IPS-11a (cell line): ENCODE data around the gene GOLPH3L.
A peak's percentile ranks its signal among the peaks of the same experiment; 100 is the strongest.
"Not testable (repeated sequence)": the region's sequence is repeated elsewhere in the genome, so short reads cannot be mapped to it uniquely, and the experiment has no call there.

Source experiments
- H3K4me3 ChIP-seq: one replicate; pipeline ENCODE4 v1.5.1; 2013; ENCODE audit warnings: low read depth, low read length, control low read depth

Gene GOLPH3L

DNA sequence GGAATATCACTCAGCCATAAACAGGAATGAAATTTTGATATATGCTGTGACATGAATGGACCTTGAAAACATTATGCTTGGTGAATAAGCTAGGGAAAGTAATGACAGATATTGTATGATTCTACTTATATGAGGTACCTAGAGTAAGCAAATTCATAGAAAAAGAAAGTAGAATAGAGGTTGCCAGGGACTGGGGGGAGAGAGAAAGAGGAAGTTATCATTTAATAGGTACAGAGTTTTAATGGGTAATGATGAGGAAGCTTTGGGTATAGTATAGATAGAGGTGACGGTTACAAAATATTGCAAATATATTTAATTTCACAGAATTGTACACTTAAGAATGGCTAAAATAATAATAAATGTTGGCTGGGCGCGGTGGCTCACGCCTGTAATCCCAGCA, 36.4 kb downstream of the GOLPH3L start:
- no peak overlapping the region for H3K4me3 ChIP-seq

DNA sequence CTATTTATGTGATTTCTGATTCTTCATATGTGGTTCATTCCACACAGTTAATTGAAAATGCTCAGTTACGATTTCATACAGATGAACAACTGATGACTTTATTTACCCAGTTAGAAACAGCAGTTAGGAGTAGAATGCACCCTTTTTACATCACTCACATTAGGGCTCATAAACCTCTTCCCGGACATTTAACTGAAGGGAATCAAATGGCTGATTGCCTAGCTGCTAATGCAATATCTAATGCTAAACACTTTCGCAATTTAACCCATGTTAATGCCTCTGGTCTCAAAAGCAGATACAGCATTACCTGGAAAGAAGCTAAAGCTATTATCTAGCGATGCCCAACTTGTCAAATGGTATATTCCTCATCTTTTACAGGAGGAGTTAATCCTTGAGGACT, 39.9 kb downstream of the GOLPH3L start:
- not testable (repeated sequence) for H3K4me3 ChIP-seq

DNA sequence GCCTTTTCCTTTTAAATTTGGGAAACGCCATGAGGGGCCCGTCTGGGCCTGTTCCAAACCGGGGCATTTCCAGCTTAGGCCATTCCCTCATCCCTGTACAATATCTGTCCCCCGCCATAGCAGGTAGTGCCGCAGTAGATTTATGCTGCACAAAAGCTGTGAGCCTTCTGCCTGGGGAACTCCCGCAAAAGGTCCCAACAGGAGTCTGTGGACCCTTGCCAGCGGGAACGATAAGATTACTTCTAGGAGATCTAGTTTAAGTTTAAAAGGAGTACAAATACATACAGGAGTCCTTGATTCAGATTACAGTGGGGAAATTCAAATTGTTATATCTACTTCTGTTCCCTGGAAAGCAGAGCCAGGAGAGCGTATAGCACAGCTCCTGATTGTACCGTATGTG, 42.3 kb downstream of the GOLPH3L start:
- H3K4me3 ChIP-seq: not testable (repeated sequence)

DNA sequence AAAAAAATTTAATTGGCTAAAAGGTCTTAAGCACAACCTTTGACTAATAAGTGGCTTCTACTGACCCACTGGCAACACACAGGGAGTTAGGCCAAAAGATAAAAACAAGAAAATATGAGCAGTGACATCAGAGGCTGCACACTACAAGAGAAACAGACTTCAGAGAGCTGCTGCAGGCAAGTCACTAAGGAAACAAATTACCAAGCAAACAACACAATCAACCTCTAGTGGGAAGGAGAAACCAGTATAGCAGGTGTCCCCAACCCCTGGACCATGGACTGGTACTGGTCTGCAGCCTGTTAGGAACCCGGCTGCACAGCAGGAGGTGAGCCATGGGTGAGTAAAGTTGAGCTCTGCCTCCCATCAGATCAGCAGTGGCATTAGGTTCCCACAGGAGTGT, 46.8 kb downstream of the GOLPH3L start:
- H3K4me3 ChIP-seq: no peak overlapping the region

DNA sequence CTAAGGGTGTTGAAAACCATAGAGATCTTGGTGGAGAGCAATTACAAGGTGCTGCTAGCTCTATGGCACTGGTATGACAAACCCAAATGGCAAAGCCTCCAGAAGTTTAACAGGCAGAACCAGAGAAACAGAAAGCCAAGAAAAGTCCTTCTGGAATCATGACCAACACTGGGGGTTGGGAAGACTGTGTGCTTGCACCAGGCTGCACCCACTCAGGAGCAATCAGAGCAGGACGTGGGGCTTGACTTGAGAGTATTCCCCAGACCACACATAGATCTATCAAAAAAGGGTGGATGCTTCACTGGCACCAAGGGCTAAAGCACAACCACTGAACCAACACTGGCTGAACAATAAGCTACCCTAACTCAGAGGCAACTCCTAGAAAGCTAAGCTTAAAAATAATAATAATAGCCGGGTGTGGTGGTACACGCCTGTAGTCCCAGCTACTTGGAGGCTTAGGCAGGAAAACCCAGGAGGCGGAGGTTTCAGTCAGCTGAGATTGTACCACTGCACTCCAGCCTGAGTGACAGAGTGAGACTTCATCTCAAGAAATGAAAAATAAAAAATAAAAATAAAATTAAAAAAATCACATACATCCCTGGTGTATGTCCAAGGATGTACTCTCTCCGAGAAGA, 47.4 kb downstream of the GOLPH3L start:
- no peak overlapping the region for H3K4me3 ChIP-seq

DNA sequence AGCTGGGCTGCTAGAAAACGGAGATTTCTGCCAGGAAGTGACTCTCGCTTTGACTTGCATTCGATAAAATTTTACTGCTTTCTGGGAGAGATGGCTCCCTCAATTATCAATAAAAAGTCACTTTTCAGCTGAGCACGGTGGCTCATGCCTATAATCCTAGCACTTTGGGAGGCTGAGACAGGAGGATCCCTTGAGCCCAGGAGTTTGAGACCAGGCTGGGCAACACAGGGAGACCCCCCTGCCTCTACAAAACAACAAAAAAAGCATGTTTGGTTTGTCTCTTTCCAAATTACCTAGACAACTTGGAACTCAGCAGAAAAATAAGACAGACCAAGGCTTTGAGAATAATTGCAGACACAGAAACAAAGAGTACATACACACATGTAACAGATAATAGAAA, 54.7 kb downstream of the GOLPH3L start:
- H3K4me3 ChIP-seq: no peak overlapping the region

DNA sequence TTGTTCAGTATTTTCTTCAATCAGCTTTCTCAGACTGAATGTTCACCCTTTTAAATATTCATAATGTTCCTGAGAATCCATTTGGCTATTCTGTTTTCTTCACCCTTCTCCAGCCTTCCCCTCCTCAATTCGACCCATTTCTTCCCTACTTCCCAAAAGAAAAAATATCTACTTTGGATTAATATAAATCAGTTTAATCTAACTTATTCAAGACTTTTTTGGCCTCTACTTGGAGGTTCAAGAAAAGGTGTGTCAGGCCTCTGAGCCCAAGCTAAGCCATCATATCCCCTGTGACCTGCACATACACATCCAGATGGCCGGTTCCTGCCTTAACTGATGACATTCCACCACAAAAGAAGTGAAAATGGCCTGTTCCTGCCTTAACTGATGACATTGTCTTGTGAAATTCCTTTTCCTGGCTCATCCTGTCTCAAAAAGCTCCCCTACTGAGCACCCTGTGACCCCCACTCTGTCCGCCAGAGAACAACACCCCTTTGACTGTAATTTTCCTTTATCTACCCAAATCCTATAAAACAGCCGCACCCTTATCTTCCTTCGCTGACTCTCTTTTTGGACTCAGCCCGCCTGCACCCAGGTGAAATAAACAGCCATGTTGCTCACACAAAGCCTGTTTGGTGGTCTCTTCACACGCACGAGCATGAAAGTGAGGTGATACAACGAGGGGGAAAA, 55.7 kb downstream of the GOLPH3L start:
- H3K4me3 ChIP-seq: not testable (repeated sequence)

DNA sequence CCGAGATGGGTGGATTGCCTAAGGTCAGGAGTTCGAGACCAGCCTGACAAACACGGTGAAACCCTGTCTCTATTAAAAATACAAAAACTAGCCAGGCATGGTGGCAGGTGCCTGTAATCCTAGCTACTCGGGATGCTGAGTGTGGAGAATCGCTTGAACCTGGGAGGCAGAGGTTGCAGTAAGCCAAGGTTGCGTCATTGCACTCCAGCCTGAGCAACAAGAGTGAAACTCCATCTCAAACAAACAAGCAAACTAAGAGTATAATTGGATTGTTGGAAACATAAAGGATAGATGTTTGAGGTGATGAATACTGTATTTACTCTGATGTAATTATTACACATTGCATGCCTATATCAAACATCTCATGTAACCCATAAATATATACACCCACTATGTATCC, 58.5 kb downstream of the GOLPH3L start:
- H3K4me3 ChIP-seq: not testable (repeated sequence)

DNA sequence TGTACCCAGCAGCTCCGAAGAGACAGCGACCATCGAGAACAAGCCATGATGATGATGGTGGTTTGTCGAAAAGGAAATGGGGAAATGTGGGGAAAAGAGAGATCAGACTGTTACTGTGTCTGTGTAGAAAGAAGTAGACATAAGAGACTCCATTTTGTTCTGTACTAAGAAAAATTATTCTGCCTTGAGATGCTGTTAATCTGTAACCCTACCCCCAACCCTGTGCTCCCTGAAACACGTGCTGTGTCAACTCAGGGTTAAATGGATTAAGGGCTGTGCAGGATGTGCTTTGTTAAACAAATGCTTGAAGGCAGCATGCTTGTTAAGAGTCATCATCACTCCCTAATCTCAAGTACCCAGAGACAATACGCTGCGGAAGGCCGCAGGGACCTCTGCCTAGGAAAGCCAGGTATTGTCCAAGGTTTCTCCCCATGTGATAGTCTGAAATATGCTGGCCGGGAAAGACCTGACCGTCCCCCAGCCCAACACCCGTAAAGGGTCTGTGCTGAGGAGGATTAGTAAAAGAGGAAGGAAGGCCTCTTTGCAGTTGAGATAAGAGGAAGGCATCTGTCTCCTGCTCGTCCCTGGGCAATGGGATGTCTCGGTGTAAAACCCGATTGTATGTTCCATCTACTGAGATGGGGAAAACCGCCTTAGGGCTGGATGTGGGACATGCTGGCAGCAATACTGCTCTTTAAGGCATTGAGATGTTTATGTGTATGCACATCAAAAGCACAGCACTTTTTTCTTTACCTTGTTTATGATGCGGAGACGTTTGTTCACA, 61.9 kb downstream of the GOLPH3L start:
- not testable (repeated sequence) for H3K4me3 ChIP-seq

DNA sequence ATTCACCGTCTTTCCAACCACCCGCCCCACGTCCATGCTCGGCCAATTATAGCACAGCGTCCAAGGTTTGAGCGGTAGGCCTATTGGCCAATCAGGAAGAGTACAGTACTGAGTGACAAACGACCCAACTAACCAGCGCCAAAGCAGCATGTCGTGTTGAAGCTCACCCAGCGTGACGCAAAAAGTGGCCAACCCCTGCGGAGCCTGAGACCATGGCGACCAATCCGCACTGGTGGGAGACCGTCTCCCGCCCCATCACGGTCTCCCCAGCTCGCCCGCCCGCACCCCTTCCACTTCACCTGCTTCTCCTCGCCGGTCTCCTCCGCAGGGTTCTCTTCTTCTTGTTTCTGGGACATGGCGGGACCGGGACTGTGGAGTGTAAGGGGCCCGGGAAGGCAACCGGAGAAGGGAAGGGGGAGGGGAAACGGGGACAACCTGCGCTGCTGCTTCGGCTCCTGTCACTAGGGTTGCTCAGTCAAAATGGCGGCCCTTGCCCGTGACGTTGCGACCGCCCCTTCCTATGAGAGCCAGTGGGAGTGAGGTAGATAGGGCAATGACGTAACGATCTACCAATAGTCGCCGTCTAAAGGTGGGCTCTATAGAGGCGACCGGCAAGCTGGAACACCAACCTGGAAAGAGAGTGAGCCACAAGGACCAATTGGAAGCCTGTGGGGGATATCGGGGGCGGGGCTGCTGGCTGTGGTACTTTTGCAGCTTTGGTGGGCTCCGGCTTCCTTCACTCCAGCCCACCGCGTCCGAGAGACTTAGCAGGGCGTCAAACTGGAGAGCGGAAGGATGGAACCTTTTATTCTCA, 67.6 kb downstream of the GOLPH3L start, which contains the start of gene ENSA:
Gene ENSA (minus strand): TSS at position 498 of the 814 bp plus-strand sequence. CDS start 142 bp downstream, at position 356.
- H3K4me3 ChIP-seq: peak within 1 kb of the TSS; percentile 84

DNA sequence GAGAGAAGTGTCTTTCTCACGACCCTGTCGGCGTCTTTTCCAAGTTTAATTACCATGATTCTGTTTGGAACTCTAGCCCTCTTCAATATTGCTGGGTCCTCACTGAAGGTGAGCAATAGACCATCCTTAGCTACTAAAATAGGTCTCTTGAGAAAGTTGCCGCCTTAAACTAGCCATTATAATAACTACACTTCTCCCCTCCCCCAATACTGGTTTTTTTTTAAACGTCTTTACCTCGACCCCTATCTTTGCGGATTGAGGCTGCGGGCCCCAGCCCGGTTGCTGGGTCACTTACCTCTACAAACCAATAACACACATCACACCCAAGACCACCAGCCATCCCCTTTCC, 68.2 kb downstream of the GOLPH3L start:
- H3K4me3 ChIP-seq: peak overlapping the region; percentile 84

DNA sequence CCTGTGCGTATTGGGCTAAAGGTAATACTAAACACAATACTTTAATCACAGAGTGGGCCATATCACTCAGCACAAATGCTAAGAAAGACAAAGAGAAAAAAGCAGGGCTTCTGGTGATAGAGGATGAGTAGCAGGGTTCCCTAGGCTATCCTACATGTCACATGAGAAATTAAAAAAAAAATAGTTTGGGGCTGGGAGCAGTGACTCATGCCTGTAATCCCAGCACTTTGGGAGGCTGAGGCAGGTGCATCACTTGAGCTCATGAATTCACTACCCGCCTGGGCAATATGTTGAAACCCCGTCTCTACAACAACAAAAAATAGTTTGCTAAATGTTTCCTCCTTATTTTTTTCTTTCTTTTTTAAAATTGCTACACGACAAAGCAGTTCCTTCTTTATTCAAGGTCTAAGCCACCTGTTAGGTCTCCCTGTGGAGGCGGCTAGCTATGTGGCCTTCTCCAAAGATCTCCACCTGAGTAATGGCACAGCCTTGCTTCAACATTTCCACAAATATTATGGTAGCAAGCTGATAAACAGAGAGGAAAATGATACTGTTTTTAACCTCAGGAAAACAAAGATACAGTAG, 69.0 kb downstream of the GOLPH3L start:
- peak overlapping the region; percentile 84 for H3K4me3 ChIP-seq

DNA sequence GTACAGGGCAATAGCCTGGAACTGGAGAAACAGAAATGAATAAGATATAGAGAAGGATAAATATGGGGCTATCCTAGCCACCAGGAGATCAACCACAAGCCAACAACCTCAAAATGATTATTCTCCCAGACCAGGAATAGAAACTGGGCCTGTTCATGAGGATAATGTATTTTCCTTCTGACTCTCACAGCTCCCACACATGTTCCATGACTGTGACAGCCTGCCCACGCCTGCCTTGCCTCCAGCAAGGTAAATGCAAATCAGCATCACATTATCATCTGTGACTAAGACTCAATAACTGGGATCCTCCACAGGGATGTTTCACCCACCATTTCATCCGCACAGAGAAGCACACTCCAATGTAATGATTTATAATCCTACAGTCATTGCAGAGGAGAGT, 70.8 kb downstream of the GOLPH3L start:
- no peak overlapping the region for H3K4me3 ChIP-seq

DNA sequence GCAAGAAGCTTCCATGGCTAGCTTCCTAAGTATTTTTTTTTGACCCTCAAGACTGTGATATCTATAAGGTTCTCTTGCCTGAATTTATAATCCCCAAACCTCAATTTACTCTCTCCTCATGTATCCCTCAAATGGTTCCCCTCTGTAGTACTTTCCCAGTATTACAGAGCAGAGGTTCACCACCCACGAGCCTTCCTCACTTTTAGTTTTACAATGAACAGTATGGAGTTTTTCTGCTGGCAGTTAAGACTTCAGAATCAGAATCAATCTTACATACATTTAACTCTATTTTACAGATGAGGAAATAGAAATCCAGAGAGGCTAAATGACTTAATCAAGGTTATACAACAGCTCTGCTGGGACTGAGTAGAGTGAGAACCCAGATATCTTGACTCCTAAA, 72.4 kb downstream of the GOLPH3L start:
- not testable (repeated sequence) for H3K4me3 ChIP-seq

DNA sequence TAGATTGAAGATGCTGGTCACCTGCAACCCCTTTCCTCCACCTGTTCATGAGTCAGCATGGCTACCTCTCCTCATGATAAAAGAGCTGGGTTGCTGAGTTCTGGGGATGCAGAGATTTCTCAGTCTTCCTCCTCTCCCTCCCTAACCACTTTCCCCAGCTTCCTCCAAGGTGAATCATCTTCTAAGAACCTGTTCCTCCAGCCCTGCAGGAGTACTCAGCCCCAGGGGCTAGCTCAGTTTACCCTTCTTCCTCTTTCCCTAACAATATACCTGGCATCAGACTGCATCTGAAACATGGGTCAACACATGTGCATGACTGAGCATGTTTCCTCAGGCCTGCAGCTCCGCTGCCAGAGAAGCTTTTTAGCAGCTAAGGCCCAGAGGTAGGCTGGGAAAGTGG, 72.8 kb downstream of the GOLPH3L start:
- not testable (repeated sequence) for H3K4me3 ChIP-seq

DNA sequence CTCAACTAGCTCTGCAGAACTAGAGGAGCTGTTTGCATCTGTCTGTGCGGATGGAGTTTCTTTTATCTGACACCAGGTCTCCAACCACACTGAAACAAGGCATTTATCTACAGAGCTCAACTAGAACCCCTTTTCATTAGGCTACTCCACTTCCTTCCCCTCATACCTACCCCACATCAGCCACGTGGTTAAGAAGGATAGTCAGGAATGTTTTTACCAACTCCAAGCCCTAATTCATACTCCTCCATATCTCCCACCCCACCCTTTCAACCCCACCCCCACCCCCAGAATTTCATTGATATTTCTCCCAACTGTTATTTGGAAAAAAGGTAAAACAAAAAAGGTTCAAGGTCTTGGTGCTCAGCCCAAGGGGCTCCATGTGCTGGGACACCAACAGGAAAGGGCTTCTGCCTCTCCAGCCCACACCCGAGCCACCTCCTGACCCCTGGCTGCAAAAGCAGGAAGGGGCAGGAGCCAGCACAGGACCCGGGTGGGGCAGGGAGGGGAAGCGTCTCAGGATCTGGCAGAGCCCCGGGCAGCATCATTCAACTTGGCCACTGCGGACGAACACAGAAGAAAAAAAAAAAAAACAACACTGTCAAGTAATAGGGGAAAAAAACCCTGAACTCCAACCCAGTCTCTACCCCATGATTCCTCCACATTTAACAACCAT, 74.5 kb downstream of the GOLPH3L start:
- H3K4me3 ChIP-seq: no peak overlapping the region

DNA sequence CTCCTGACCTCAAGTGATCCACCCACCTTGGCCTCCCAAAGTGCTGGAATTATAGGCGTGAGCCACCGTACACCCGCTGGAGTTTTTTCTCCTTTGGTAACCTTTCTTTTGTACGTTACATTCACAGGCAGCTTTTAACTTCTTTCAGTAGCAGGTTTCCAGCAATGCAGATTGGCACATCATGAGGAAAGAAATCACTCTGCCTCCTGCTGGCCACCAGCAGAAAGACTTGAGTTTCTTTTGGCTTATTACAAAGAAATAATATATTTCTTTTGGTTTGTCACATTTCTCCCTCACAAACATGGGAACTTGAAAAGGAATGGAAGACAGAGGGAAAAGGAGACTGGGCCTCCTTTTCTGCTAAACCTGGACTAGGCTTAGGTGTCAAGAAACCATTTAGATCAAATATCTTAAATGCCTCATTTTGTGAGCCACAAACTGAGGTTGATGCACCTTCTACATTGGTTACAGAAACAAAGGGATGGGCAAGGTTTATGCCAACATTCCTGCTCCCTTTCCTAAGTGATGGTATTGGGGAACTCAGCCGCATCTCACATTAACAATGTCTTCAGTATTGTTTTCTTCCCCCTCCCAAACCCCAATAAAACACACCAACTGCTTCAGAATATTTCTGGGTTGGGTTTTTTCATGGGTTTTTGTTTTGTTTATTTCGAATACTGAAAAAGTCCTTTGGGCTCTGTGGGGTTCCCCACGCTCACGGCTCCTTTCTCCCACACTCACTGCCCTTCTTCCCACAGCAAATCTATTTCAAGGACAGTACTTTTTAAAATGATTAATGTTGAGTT, 75.3 kb downstream of the GOLPH3L start:
- H3K4me3 ChIP-seq: no peak overlapping the region

DNA sequence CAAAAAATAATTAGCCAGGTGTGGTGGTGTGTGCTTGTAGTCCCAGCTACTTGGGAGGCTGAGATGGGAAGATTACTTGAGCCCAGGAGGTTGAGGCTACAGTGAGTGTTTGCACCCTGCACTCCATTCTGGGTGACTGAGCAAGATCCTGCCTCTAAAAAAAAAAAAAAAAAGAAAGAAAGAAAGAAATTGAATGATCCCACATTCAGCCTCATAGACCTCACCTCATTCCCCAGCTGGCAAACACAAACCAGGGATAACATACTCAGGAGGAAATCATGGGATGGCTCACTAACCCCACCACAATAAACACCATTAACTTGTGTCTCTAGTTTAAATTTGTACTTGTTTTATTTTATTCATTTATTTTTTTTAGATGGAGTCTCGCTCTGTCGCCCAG, 76.0 kb downstream of the GOLPH3L start:
- no peak overlapping the region for H3K4me3 ChIP-seq
